HG03066 (cell line): ENCODE results near the gene ZNF217.
"Not testable (repeated sequence)": the region's sequence is repeated elsewhere in the genome, so short reads cannot be mapped to it uniquely, and the experiment has no call there.

Experiments used
- ATAC-seq: cut with Tn5 transposase; IDR thresholded peaks from one replicate; pipeline ENCODE4 v1.9.1; 2021; ENCODE audit warnings: low read depth; ENCODE audit not compliant: unreplicated experiment

The ZNF217 gene

GRCh38 chr20:53599044-53599362 is 5.4 kb upstream of the ZNF217 start:
- ATAC-seq, result no peak

GRCh38 chr20:53598140-53599043 is 4.8 kb upstream of the ZNF217 start:
- ATAC-seq, result no peak

- ATAC-seq, result no peak
These were observed 4.0 kb upstream of the ZNF217 start for GRCh38 chr20:53597521-53598120.

- ATAC-seq, result no peak
These were observed 3.4 kb upstream of the ZNF217 start for GRCh38 chr20:53597030-53597482.

- not testable (repeated sequence) for ATAC-seq
These were observed 2.8 kb upstream of the ZNF217 start for GRCh38 chr20:53596189-53597001.

GRCh38 chr20:53595742-53596141 is 2.1 kb upstream of the ZNF217 start:
- ATAC-seq, result not testable (repeated sequence)

- no peak for ATAC-seq
These were observed 1.4 kb upstream of the ZNF217 start for GRCh38 chr20:53595018-53595378.

GRCh38 chr20:53594068-53595017 is 704 bp upstream of the ZNF217 start:
- ATAC-seq, result peak; percentile 60

- ATAC-seq, result no peak
These were observed 610 bp downstream of the ZNF217 start for GRCh38 chr20:53592992-53593465.

GRCh38 chr20:53592454-53592991 is 1.1 kb downstream of the ZNF217 start:
- ATAC-seq, result peak; percentile 15

GRCh38 chr20:53591941-53592441 is 1.6 kb downstream of the ZNF217 start:
- ATAC-seq, result not testable (repeated sequence)

GRCh38 chr20:53591206-53591741 is 2.4 kb downstream of the ZNF217 start:
- not testable (repeated sequence) for ATAC-seq

- not testable (repeated sequence) for ATAC-seq
These were observed 3.0 kb downstream of the ZNF217 start for GRCh38 chr20:53590608-53591007.

- ATAC-seq, result not testable (repeated sequence)
These were observed 3.5 kb downstream of the ZNF217 start for GRCh38 chr20:53590122-53590521.

GRCh38 chr20:53589321-53590065 is 4.1 kb downstream of the ZNF217 start:
- ATAC-seq, result not testable (repeated sequence)

- not testable (repeated sequence) for ATAC-seq
These were observed 6.4 kb downstream of the ZNF217 start for GRCh38 chr20:53587157-53587703.

GRCh38 chr20:53586640-53587039 is 7.0 kb downstream of the ZNF217 start:
- ATAC-seq, result no peak

- not testable (repeated sequence) for ATAC-seq
These were observed 7.7 kb downstream of the ZNF217 start for GRCh38 chr20:53585910-53586309.
